ENCODE data around the gene GRIN2A.

GRCh38 chr16:9798952-9799580, 383.2 kb downstream of the GRIN2A start:
- TF ChIP-seq POLR2AphosphoS5 (IDR thresholded peaks at IDR 0.05; ENCODE audit: insufficient read depth, low read depth, low read length) = no peak
- TF ChIP-seq CTCF (IDR thresholded peaks at IDR 0.05; ENCODE audit: extremely low read depth in 1 of 2, insufficient read depth in 1 of 2, low read depth in 1 of 2, low read length in 2 of 2) = no peak
- TF ChIP-seq MAX (IDR thresholded peaks at IDR 0.05; ENCODE audit: insufficient read depth, insufficient read length) = no peak
- TF ChIP-seq POLR2A (IDR thresholded peaks at IDR 0.05; ENCODE audit: low read depth, low read length) = no peak
- no peak for TF ChIP-seq MYC (IDR thresholded peaks at IDR 0.05; ENCODE audit: low read depth, low read length)
- no peak for TF ChIP-seq EZH2 (IDR thresholded peaks at IDR 0.05; ENCODE audit: borderline replicate concordance, low read depth, low read length, severe bottlenecking)
